ENCODE results near the gene DPP6.

Gene DPP6

GRCh38 chr7:154871507-154871906 lies 819.3 kb downstream of the DPP6 start:
- DNase-seq (ENCODE audit: low read depth, low spot score), result no peak

GRCh38 chr7:154871928-154872750 lies 819.9 kb downstream of the DPP6 start:
- Histone ChIP-seq H3K36me3 (ENCODE audit: insufficient read depth, low read length) (no peaks in the 10 kb centered on the region), H3K4me3 (no peak overlapping the region), H3K9ac (ENCODE audit: insufficient read length) (no peak overlapping the region), H3K9me3 (ENCODE audit: low read depth, low read length) (no peaks in the 10 kb centered on the region), H3K27ac (no peak overlapping the region)
- TF ChIP-seq EZH2 (IDR thresholded peaks at IDR 0.05), result no peak
- no peak for TF ChIP-seq POLR2AphosphoS5 (IDR thresholded peaks at IDR 0.05; ENCODE audit: borderline replicate concordance, low read depth, low read length)
- no peak for TF ChIP-seq FOXP2 (optimal IDR thresholded peaks at IDR 0.05; ENCODE audit: control extremely low read depth, extremely low read length, insufficient read depth)
- no peak for DNase-seq (ENCODE audit: low read depth, low spot score)

More at GRCh38 chr7:154871507-154871906, 819.3 kb downstream of the DPP6 start:
- Histone ChIP-seq H3K36me3 (ENCODE audit: insufficient read depth, low read length) (no peaks in the 10 kb centered on the region), H3K9ac (ENCODE audit: insufficient read length) (no peak overlapping the region), H3K27ac (no peak overlapping the region), H3K4me3 (no peak overlapping the region), H3K9me3 (ENCODE audit: low read depth, low read length) (no peaks in the 10 kb centered on the region)
- TF ChIP-seq EZH2 (IDR thresholded peaks at IDR 0.05), result no peak

GRCh38 chr7:154872811-154873499 lies 820.8 kb downstream of the DPP6 start:
- no peak for TF ChIP-seq EZH2 (IDR thresholded peaks at IDR 0.05)
- TF ChIP-seq POLR2AphosphoS5 (IDR thresholded peaks at IDR 0.05; ENCODE audit: borderline replicate concordance, low read depth, low read length), result no peak
- no peak for TF ChIP-seq FOXP2 (optimal IDR thresholded peaks at IDR 0.05; ENCODE audit: control extremely low read depth, extremely low read length, insufficient read depth)
- H3K4me3 ChIP-seq, result no peak overlapping the region
- DNase-seq (ENCODE audit: low read depth, low spot score), result no peak

GRCh38 chr7:154873500-154874121 lies 821.4 kb downstream of the DPP6 start:
- no peak for DNase-seq (ENCODE audit: low read depth, low spot score)
- no peak overlapping the region for H3K4me3 ChIP-seq
- TF ChIP-seq POLR2AphosphoS5 (IDR thresholded peaks at IDR 0.05; ENCODE audit: borderline replicate concordance, low read depth, low read length), result no peak
- H3K9me3 ChIP-seq (ENCODE audit: low read depth, low read length), result no peaks in the 10 kb centered on the region
- no peak overlapping the region for H3K27ac ChIP-seq
- no peak overlapping the region for H3K9ac ChIP-seq (ENCODE audit: insufficient read length)
- H3K36me3 ChIP-seq (ENCODE audit: insufficient read depth, low read length), result no peaks in the 10 kb centered on the region

More at GRCh38 chr7:154872811-154873499, 820.8 kb downstream of the DPP6 start:
- H3K36me3 ChIP-seq (ENCODE audit: insufficient read depth, low read length), result no peaks in the 10 kb centered on the region
- H3K9me3 ChIP-seq (ENCODE audit: low read depth, low read length), result no peaks in the 10 kb centered on the region
- no peak overlapping the region for H3K9ac ChIP-seq (ENCODE audit: insufficient read length)
- no peak overlapping the region for H3K27ac ChIP-seq

- no peak for DNase-seq (ENCODE audit: low read depth, low spot score)
- Histone ChIP-seq H3K4me3 (no peak overlapping the region), H3K27ac (no peak overlapping the region), H3K9me3 (ENCODE audit: low read depth, low read length) (no peaks in the 10 kb centered on the region), H3K36me3 (ENCODE audit: insufficient read depth, low read length) (no peaks in the 10 kb centered on the region), H3K9ac (ENCODE audit: insufficient read length) (no peak overlapping the region)
- TF ChIP-seq POLR2AphosphoS5 (IDR thresholded peaks at IDR 0.05; ENCODE audit: borderline replicate concordance, low read depth, low read length) (no peak), EZH2 (IDR thresholded peaks at IDR 0.05) (no peak), FOXP2 (optimal IDR thresholded peaks at IDR 0.05; ENCODE audit: control extremely low read depth, extremely low read length, insufficient read depth) (no peak)
Observed at GRCh38 chr7:154874409-154875113, 822.4 kb downstream of the DPP6 start.

- Histone ChIP-seq H3K36me3 (ENCODE audit: insufficient read depth, low read length) (no peaks in the 10 kb centered on the region), H3K27ac (no peak overlapping the region), H3K4me3 (no peak overlapping the region), H3K9ac (ENCODE audit: insufficient read length) (no peak overlapping the region), H3K9me3 (ENCODE audit: low read depth, low read length) (no peaks in the 10 kb centered on the region)
- no peak for DNase-seq (ENCODE audit: low read depth, low spot score)
- TF ChIP-seq FOXP2 (optimal IDR thresholded peaks at IDR 0.05; ENCODE audit: control extremely low read depth, extremely low read length, insufficient read depth), result no peak
- TF ChIP-seq POLR2AphosphoS5 (IDR thresholded peaks at IDR 0.05; ENCODE audit: borderline replicate concordance, low read depth, low read length), result no peak
- TF ChIP-seq EZH2 (IDR thresholded peaks at IDR 0.05), result no peak
Observed at GRCh38 chr7:154875297-154875696, 823.1 kb downstream of the DPP6 start.

- Histone ChIP-seq H3K9ac (ENCODE audit: insufficient read length) (no peak overlapping the region), H3K27ac (no peak overlapping the region), H3K9me3 (ENCODE audit: low read depth, low read length) (no peaks in the 10 kb centered on the region), H3K4me3 (no peak overlapping the region), H3K36me3 (ENCODE audit: insufficient read depth, low read length) (no peaks in the 10 kb centered on the region)
- no peak for TF ChIP-seq FOXP2 (optimal IDR thresholded peaks at IDR 0.05; ENCODE audit: control extremely low read depth, extremely low read length, insufficient read depth)
- no peak for TF ChIP-seq POLR2AphosphoS5 (IDR thresholded peaks at IDR 0.05; ENCODE audit: borderline replicate concordance, low read depth, low read length)
- no peak for TF ChIP-seq EZH2 (IDR thresholded peaks at IDR 0.05)
- no peak for DNase-seq (ENCODE audit: low read depth, low spot score)
Observed at GRCh38 chr7:154876516-154876915, 824.3 kb downstream of the DPP6 start.

GRCh38 chr7:154877031-154877430 lies 824.8 kb downstream of the DPP6 start:
- TF ChIP-seq EZH2 (IDR thresholded peaks at IDR 0.05), result no peak
- TF ChIP-seq FOXP2 (optimal IDR thresholded peaks at IDR 0.05; ENCODE audit: control extremely low read depth, extremely low read length, insufficient read depth), result no peak
- no peak for TF ChIP-seq POLR2AphosphoS5 (IDR thresholded peaks at IDR 0.05; ENCODE audit: borderline replicate concordance, low read depth, low read length)
- Histone ChIP-seq H3K9me3 (ENCODE audit: low read depth, low read length) (no peaks in the 10 kb centered on the region), H3K4me3 (no peak overlapping the region), H3K9ac (ENCODE audit: insufficient read length) (no peak overlapping the region), H3K27ac (no peak overlapping the region), H3K36me3 (ENCODE audit: insufficient read depth, low read length) (no peaks in the 10 kb centered on the region)
- no peak for DNase-seq (ENCODE audit: low read depth, low spot score)
